Measurements from ENCODE around the gene PTPRM.

Gene PTPRM

GRCh38 chr18:8215741-8216140 lies 648.6 kb downstream of the PTPRM start:
- DNase-seq = no peak

- no peak for DNase-seq
Observed at GRCh38 chr18:8217051-8217564, 650.0 kb downstream of the PTPRM start.

DNA sequence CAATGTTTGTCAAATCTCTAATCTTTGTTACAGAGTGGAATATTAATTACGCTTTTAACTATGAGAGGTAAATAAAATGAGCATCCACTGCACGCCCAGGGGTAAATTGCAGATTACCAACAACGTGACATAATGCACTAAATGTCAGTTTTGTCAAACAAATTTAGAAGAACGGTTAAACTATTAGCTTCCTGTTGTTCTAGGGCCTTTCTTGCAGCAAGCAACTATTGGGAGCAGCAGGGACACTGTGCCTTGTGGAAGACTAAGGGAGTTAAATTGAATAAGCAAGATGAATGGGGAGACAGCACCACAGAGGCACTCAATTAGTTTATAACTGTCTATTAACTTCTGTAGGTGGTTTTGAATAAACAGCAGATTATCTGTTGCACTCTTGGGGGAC lies 651.1 kb downstream of the PTPRM start:
- no peak for DNase-seq

- DNase-seq = no peak
Observed at GRCh38 chr18:8221452-8221851, 654.3 kb downstream of the PTPRM start.

DNA sequence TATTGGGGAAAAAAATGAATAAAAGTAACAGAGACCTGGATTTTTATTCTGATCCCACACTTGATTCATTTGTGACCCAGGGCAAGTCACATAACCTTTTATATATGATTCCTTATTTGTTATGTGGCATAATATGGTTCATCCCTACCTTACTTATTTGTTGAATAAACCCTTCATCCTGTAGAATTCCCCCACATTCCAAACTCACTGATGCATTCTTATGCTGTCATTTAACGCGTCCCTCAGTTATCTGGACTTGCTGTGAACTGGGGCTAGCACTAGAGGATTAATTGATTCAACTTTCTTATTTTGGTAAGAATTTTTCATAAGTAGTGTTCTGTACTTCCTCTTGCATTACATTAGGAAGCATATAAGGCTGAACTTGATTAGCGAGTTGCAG lies 657.5 kb downstream of the PTPRM start:
- DNase-seq = no peak

DNA sequence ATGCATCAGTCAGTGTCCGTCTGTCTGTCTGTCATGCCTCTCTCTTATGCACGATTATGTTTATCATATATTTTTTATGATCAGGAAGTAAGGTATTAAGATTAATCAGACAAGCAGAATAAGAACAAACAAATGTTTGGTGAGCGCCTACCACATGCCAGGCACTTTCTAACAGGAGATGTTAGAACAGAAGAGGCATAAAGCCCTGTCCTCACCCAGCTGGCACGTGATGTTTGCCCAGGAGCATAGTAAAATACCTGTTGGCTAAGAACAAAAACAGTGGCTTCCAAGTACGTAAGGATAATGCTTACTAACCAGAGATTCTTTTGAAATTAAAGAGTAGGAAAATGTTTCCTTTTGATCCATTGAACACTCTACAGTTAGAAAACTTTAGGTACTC lies 661.9 kb downstream of the PTPRM start:
- DNase-seq = no peak

- DNase-seq = no peak
Observed at GRCh38 chr18:8229787-8230186, 662.7 kb downstream of the PTPRM start.

GRCh38 chr18:8231316-8231715 lies 664.2 kb downstream of the PTPRM start:
- no peak for DNase-seq

DNA sequence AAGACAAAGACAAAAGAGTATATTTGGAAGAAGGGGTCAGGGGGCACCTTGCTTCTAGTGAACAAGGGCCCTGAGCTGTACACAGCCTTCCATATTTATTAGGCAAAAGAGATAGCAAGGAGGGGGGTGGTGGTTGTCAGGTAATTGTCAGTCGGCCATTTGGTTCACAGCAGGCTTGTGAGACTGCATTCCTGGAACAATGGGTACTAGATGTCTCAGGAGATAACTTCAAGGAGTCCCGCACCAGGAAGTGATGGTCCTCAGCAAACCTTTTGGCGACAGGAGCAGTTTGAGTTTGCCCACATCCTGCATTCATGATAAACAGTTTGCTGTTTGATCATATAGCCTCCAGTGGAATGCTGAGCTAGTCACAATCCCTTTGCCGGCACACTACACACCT lies 665.7 kb downstream of the PTPRM start:
- no peak for DNase-seq

GRCh38 chr18:8235894-8236293 lies 668.8 kb downstream of the PTPRM start:
- no peak for DNase-seq

GRCh38 chr18:8238507-8238906 lies 671.4 kb downstream of the PTPRM start:
- DNase-seq = no peak

GRCh38 chr18:8241731-8242130 lies 674.6 kb downstream of the PTPRM start:
- DNase-seq = no peak

DNA sequence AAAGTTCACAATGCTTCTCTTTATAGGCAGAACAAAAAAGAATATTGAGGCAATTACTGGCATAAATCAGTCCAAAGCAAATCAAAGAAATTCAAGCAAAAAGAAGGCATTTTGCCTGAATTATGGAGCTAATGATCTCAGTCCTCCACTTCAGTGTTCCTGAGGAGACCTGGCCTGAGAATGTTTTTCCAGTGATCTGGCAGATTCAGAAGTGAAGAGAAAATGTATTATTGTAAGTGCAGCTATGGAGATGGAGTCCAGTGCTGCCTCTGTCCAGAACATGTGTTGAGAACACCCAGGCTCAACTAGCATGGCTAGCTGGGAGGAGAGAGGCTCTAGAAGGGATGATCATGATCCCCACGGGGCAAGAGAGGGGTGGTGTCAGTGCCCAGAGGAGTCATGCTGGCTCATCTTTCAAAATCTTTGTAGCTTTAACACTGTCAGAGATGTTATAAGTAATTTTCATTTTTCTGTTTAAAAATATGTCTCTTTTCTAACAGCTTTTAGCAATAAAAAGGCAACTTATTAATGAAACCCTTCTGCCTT lies 675.1 kb downstream of the PTPRM start:
- no peak for DNase-seq

DNA sequence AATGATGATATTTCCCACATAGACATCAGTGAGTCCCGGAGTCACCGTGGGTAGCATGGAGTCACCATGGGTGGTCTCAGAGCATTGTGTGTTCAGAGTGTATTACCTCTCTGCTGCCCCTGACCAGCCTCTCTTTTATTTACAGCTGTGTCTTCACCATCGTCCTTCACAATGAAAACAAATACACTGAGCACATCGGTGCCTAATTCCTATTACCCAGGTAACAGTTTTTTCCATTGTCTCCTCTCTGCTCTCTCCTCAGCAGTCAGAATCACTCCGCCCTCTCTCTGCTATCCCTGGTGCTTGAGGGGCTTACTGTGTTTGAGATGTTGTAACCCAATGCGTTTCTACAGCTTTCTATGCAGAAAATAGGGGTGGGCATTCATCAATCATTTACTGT lies 680.6 kb downstream of the PTPRM start:
- no peak for DNase-seq

- no peak for DNase-seq
Observed at GRCh38 chr18:8248576-8248975, 681.5 kb downstream of the PTPRM start.

DNA sequence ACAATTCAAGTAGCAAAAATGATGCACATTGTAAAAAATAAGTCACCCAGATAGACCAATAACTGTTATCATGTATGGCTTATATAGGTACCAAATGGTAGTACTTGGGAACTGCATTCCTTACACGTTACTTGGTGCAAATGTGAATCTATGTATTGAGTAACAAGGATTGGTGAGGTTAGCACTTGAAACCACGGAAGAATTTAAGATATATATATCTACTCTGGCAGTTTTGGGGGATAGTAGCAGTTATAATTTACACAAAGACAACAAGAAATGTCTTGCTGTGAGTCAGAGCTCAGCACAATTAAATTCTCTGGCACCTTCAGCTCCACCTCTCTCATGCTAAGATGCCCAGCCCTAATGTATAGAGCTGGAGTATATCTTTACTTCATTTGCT lies 682.7 kb downstream of the PTPRM start:
- no peak for DNase-seq

GRCh38 chr18:8252371-8252770 lies 685.3 kb downstream of the PTPRM start:
- no peak for DNase-seq

DNA sequence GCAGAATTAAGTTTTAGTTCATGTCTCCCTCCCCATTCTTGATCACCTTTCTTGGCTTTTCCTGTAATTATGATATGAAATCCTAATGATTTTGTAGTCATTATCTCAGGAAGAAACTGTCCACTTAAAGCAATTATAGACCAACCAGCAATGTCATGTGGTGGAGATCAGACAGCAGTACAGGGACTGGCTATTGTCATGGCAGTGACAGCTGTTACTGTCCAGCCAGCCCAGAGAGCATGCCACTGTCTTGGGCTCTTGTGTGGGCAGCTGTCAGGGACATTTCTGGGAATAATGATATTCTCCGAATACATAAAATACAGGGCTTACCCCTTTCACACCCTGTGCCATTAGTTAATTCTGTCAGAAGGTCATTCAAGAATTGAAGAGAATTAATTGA lies 686.8 kb downstream of the PTPRM start:
- no peak for DNase-seq

DNA sequence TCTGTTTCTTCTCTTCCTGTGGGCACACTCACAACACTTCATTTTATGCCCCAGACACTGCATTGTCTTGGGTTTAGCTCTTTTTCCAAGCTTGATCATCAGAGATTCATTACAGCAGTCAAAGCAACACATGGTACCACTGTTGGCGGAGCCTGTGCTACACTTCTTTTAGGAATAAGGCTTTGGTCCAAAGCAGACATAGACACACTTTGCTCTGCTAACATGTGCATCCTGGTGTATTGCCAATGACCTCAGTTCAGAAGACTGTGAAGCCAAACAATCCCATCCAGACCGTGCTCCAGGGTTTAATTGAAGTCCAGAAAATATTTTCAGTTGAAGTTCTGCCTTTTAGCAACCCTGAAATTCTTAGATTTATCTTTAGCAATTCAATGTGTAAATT lies 687.5 kb downstream of the PTPRM start:
- DNase-seq = no peak

DNA sequence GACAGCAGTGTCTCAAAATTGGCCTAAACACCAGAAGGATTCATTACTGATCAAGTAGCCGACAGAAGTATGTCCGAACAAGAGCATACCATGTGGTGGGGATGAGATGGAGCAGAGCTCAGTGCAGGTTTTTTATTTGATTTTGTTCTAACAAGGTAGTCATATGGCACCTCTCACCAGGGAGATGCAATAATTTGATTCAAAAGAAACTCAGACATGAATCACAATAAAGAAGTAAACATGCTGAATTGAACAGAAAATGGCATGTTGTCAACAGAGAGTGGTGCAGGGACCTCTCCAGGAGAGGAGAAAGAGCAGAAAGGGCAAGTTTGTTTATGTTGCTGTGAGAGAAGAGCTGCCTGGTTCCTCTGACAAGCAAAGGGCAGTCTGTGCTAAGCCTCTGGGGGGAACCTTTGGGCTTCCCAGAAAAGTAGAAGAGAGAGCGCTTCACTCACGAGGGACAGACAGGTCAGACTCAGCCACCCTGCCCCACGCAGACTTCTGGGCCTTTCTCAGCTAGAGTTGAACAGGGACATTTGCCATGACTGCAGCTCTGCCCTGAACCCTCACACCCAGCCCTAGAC lies 690.8 kb downstream of the PTPRM start:
- DNase-seq = no peak

DNA sequence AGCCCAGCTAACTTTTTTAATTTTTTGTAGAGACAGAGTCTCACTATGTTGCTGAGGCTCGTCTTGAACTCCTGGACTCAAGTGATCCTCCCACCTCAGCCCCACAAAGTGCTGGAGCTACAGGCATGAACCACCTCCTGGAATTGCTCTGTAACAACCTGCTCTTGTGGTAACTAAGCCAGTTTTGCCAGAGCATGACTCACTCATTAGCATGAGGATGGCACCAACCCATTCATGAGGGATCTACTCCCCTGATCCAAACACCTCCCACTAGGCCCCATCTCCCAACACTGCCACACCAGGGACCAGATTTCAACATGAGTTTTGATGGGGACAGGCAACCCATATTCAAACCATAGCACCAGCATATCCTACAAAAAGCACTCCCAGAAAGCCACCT lies 693.2 kb downstream of the PTPRM start:
- no peak for DNase-seq

- DNase-seq = no peak
Observed at GRCh38 chr18:8260827-8261226, 693.7 kb downstream of the PTPRM start.

GRCh38 chr18:8261651-8262091 lies 694.6 kb downstream of the PTPRM start:
- DNase-seq = no peak

GRCh38 chr18:8262221-8262620 lies 695.1 kb downstream of the PTPRM start:
- no peak for DNase-seq

DNA sequence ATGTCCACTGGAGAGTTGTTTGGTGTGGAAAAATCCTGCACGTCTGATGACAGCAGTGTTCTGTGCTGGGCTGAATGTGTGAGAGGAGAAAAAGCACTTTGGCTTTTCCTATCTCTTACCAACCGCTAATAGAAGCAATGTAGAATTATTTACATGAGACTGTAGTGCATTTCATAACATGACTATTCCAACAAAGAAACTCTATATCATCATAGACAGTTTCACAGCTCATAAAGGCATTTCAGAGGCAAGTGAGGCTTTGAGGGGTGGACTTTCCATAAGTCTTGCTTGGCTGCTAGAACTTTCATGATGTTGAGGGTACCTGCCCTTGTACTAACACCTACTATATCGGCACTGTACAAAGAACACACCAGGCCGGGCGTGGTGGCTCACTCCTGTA lies 697.0 kb downstream of the PTPRM start:
- DNase-seq = no peak
